K562 (cell line): ENCODE data around the gene FGFRL1. TPM values are rescaled to one million over a fixed set of nuclear protein-coding genes. Genes with fewer than 3 reads are reported as not detected.

ENCODE experiments used
- AFF4 ChIP-seq: sonication (generic); formaldehyde crosslinking; IDR thresholded peaks from 2 replicates; pipeline ENCODE4 v1.8.0; 2023; ENCODE audit warnings: mild to moderate bottlenecking, missing genetic modification reagents
- DIDO1 ChIP-seq: fragments of 450-650 bp; IDR thresholded peaks from 2 replicates; pipeline ENCODE4 v1.6.1; 2016; ENCODE audit warnings: low read depth, missing biosample characterization, missing genetic modification characterization
- E2F5 ChIP-seq: sonication (generic); formaldehyde crosslinking; IDR thresholded peaks from 2 replicates; pipeline ENCODE4 v1.8.0; 2022; ENCODE audit warnings: mild to moderate bottlenecking, missing genetic modification reagents
- EZH2 ChIP-seq: IDR thresholded peaks from 2 replicates; pipeline ENCODE4 v1.6.1; 2012; ENCODE audit warnings: low read depth, mild to moderate bottlenecking, inconsistent platforms, low read length, borderline replicate concordance
- FOXA1 ChIP-seq: fragments of 450-650 bp; IDR thresholded peaks from 2 replicates; pipeline ENCODE4 v1.6.1; 2016; ENCODE audit warnings: mild to moderate bottlenecking, borderline replicate concordance
- FUS ChIP-seq: fragments of 200-400 bp; formaldehyde crosslinking; optimal IDR thresholded peaks from 2 replicates; pipeline ENCODE3; 2017; ENCODE audit warnings: low read depth, low read length
- GABPA ChIP-seq: fragments of 200-800 bp; sonication (Bioruptor generic); conservative IDR thresholded peaks from 2 replicates; pipeline ENCODE4 v1.6.1; 2016; ENCODE audit warnings: low read depth, missing genetic modification characterization, missing compliant biosample characterization
- POLR2AphosphoS5 ChIP-seq: IDR thresholded peaks from 2 replicates; pipeline ENCODE4 v1.6.1; 2011; ENCODE audit warnings: mild to moderate bottlenecking, low read depth, low read length, moderate library complexity; ENCODE audit not compliant: control insufficient read depth, insufficient read depth
- PRPF4 ChIP-seq: fragments of 200-400 bp; formaldehyde crosslinking; IDR thresholded peaks from one replicate; pipeline ENCODE4 v1.6.1; 2017; ENCODE audit warnings: low read length, low read depth, mild to moderate bottlenecking; ENCODE audit not compliant: insufficient read depth, poor library complexity, severe bottlenecking
- SRSF3 ChIP-seq: fragments of 200-400 bp; formaldehyde crosslinking; IDR thresholded peaks from 2 replicates; pipeline ENCODE4 v1.6.1; 2016; ENCODE audit warnings: mild to moderate bottlenecking, low read length, moderate library complexity; ENCODE audit not compliant: insufficient read depth
- THAP7 ChIP-seq: fragments of 250-450 bp; sonication (Bioruptor Pico); IDR thresholded peaks from 2 replicates; pipeline ENCODE4 v1.5.0; 2021
- ZNF24 ChIP-seq: fragments of 450-650 bp; IDR thresholded peaks from 2 replicates; pipeline ENCODE4 v1.6.1; 2016
- ZNF318 ChIP-seq, 2 experiments: fragments of 450-650 bp; IDR thresholded peaks; 2 replicates each; pipeline ENCODE4 v1.6.1; 2016; ENCODE audit warnings: mild to moderate bottlenecking in 2 of 2, borderline replicate concordance in 1 of 2, low read depth in 1 of 2, moderate library complexity in 1 of 2
- ZNF354B ChIP-seq: fragments of 250-450 bp; sonication (Bioruptor Pico); IDR thresholded peaks from 2 replicates; pipeline ENCODE4 v1.4.0; 2020
- ZNF780A ChIP-seq: fragments of 250-450 bp; sonication (Bioruptor Pico); IDR thresholded peaks from 2 replicates; pipeline ENCODE4 v1.5.0; 2021; ENCODE audit warnings: mild to moderate bottlenecking
- polyA plus RNA-seq, 8 experiments: library from polyadenylated mRNA; depleted of rRNA in 4 of 8; stranded (reverse) in 5 of 8; unstranded in 3 of 8; fragments of >200 nt; fragmentation: Nextera tagmentation in 2 of 8; fragmentation: Illumina TruSeq in 1 of 8; extraction: Ambion mirVana in 2 of 8; extraction: Trizol in 1 of 8; gene quantifications; 2 replicates each; pipeline versions ENCODE4 v1.2.1 to v1.2.3, GENCODE V29; 2011 to 2014; ENCODE audit warnings: inconsistent platforms in 1 of 8, missing spikeins in 1 of 8
- total RNA-seq, 7 experiments: library from RNA; depleted of rRNA in 6 of 7; stranded (reverse); fragments of >200 nt in 6 of 7; fragmentation: Illumina TruSeq in 2 of 7; extraction: Trizol in 2 of 7; gene quantifications; 2 replicates each; pipeline versions ENCODE4 v1.2.1 to v1.2.3, GENCODE V29; 2011 to 2021; ENCODE audit warnings: low replicate concordance in 1 of 7

FGFRL1 gene
- total and polyA plus RNA-seq, 9 of the 15 experiments (the other 6 are each of a cell fraction or from before 2014, with no cell fraction given): 0.34 to 49.9 (median 14.6) TPM

- TF ChIP-seq ZNF318 (IDR thresholded peaks at IDR 0.05; ENCODE audit: borderline replicate concordance in 1 of 2, low read depth in 1 of 2) (no peak), AFF4 (CRISPR knock-in tag) (no peak), POLR2AphosphoS5 (no peak), FOXA1 (no peak), FUS (no peak), PRPF4 (no peak), ZNF24 (no peak), ZNF354B (CRISPR knock-in tag) (no peak), THAP7 (CRISPR knock-in tag) (no peak), ZNF780A (CRISPR knock-in tag) (no peak), EZH2 (no peak), SRSF3 (no peak), E2F5 (CRISPR knock-in tag) (no peak), DIDO1 (tag) (no peak), GABPA (tag) (no peak)
Observed at GRCh38 chr4:986428-986878, 25.0 kb upstream of the FGFRL1 start (continued).
